Kidney capillary endothelial cell (primary cell): ENCODE results near the gene POC5.
"Not testable (repeated sequence)": the region's sequence is repeated elsewhere in the genome, so short reads cannot be mapped to it uniquely, and the experiment has no call there.

ENCODE experiments used
- DNase-seq: peaks from one replicate; pipeline ENCODE4 v3.0.0-alpha.2; 2018; ENCODE audit warnings: low spot score

The POC5 gene, protein sequence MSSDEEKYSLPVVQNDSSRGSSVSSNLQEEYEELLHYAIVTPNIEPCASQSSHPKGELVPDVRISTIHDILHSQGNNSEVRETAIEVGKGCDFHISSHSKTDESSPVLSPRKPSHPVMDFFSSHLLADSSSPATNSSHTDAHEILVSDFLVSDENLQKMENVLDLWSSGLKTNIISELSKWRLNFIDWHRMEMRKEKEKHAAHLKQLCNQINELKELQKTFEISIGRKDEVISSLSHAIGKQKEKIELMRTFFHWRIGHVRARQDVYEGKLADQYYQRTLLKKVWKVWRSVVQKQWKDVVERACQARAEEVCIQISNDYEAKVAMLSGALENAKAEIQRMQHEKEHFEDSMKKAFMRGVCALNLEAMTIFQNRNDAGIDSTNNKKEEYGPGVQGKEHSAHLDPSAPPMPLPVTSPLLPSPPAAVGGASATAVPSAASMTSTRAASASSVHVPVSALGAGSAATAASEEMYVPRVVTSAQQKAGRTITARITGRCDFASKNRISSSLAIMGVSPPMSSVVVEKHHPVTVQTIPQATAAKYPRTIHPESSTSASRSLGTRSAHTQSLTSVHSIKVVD

GRCh38 chr5:75717082-75717922 lies at the start of gene POC5:
Gene POC5, minus strand, starts transcription at chr5:75717437. Its CDS starts 4,500 bp downstream, at chr5:75712937.
- peak; percentile 92 for DNase-seq

GRCh38 chr5:75758116-75758515 lies 40.9 kb upstream of the POC5 start:
- DNase-seq = no peak

DNA sequence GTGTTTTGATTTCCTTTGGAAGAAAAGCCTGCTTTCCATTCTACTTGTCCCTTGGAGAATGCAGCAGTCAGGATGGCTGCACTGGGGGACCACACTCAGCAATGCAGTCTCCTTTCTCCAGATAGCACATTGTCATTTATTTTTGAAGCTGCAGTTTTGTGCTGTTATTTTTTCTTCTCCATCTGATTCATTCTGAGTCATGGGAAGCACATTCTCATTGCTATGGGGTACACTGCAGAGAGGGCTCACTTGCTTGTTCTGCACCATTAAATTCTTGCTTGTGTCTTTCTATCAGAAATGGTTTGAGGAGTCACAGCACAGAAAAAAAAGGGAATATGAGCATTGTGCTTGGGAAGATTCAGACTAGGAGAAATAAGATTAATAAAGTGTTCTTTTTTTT lies 39.7 kb upstream of the POC5 start:
- peak; percentile 53 for DNase-seq

DNA sequence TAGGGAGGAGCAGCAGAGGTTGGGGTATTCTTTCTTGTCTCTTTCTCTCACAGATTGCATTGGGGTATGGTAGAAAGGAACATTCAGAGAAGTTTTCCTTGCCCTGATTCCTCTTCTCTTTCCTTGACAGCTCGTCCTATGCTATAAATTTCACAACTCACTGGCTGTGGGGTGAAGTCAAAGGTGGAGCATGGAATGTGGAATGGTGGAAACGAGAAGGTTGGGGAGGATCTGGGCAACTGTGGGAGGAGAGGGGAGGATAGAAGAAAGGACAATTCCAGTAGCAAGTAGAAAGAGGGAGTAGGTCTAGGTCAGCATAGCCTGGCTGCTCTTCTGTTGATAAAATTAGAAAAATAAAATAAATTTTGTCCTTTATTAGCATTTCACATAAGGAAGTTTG lies 39.0 kb upstream of the POC5 start:
- no peak for DNase-seq

GRCh38 chr5:75753182-75753581 lies 35.9 kb upstream of the POC5 start:
- no peak for DNase-seq

- DNase-seq = no peak
These were observed 27.1 kb upstream of the POC5 start for GRCh38 chr5:75744355-75744754.

DNA sequence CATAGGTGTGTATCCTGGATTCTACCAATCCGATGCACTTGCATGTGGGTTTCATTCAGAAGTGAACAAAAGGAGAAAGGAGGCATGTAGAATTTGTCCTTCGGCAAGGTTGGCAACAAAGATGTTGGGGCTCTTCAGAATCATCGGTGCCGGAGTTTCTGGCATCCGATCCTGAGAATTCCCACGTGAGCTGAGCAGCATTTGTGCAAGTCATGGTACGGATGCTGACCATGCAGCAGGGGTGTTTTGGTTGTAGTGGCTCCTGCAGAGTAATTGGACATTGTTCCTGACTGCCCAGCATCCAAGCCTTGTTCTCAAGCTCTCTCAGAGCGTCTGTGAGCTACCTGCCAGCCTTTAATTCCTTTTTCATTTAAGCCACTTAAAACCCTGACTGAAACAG lies 19.0 kb upstream of the POC5 start:
- no peak for DNase-seq

DNA sequence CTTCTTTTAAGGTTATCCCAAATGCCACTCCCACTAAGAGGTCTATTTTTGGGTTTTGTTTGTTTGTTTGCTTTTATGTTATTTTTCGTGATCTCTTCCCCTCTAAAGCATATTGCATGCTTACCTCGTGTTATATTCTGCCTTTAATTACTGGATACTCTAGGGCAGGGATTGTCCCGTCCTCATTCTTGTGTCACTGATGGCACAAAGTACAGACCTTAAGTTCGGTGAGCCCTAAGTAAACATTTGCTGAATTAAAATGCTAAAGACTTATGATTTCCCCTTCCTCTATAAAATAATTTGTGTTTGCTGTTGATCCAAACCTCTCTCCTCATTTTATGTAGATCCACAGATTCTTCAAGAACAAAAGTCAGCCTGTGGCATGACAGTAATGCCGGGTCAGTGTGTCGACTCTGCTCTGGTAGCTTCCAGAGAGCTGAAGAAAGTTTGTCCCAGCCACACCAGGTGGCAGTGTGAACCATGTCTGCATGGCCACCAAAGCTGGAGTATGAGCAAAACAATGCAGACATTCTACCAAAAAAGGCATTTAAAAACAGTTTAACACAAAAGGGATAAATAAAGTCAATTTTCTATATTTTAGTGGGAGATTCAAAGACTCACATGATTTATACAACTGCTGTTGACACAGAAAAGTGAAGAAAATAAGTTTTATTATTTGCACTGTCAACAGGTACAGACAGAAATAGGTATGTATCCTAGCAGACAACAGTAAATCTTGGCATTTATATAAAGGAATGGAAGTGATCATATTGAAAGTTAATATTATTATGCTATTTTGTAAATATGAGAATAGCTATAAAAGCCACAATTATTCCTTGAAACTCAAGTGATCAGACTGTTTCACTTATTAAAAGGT lies 17.9 kb upstream of the POC5 start:
- DNase-seq = peak; percentile 35

- no peak for DNase-seq
These were observed 16.5 kb upstream of the POC5 start for GRCh38 chr5:75733767-75734166.

- not testable (repeated sequence) for DNase-seq
These were observed 14.3 kb upstream of the POC5 start for GRCh38 chr5:75731515-75731914.

DNA sequence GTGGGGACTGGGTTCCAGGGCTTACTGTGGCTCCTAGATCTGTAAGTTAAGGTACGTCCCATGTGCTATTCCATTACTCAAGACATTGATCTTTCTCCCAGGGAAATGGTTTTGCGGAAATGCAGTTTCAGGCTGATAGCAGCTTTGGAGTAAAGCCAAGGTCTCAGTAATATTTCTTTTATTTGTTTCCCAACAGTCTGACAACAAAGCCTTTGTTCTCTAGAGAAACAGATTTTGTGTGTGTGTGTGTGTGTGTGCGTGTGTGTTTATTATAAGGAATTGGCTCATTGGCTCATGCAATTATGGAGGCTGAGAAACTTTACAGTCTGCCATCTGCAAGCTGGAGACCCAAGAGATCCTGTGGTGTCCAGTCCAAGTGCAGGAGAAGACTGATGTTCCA lies 12.1 kb upstream of the POC5 start:
- DNase-seq = peak; percentile 45

DNA sequence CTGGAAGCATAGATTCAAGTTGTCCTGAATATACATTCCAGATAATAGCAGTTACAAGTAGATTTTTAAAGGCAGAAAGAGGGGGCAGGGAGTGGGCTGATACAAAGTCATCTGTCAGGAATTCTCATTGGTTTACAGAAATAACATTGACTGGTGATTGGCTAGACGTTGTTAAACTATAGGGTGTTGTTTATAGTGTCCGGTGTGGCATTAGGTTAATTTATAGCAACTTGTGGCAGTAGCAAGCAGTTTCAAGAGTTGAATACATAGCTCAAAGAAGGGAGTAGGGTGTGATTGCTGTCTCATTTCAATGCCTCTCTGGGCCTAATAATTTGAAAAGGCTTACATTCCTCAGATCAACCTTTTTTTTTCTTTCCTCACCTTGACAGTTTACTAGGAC lies 10.7 kb upstream of the POC5 start:
- no peak for DNase-seq

DNA sequence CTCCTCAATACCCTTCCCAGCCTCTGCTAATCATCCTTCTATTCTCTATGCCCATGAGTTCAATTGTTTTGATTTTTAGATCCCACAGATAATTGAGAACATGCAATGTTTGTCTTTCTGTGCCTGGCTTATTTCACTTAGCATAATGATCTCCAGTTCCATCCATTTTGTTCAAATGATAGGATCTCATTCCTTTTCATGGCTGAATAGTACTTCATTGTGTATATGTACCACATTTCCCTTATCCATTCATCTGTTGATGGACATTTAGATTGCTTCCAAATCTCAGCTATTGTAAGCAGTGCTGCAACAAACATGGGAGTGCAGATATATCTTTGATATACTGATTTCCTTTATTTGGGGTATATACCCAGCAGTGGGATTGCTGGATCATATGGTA lies 9.0 kb upstream of the POC5 start:
- DNase-seq = not testable (repeated sequence)

GRCh38 chr5:75723378-75723777 lies 6.1 kb upstream of the POC5 start:
- DNase-seq = no peak

DNA sequence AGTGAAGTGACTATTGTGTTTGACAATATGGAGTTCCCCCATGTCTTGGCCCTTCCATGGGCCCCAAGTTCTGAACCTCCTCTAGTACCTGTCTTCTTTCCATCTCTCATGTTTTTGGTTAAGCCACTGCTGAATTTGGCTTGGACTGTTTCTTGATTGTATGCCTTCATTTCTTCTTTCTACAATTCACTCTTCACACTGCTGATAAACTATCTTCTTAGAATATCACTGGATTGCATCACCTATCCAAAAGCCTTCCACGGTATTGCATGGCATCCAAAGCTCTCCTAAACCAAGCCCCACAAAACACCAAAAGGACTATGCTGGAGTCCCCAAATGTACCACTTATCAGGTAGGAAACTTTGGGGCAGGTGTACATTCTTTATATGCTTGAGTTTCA lies 4.3 kb upstream of the POC5 start:
- DNase-seq = no peak

GRCh38 chr5:75720882-75721281 lies 3.6 kb upstream of the POC5 start:
- DNase-seq = no peak

- no peak for DNase-seq
These were observed 539 bp downstream of the POC5 start for GRCh38 chr5:75716715-75717081.

GRCh38 chr5:75712091-75712490 lies 5.1 kb downstream of the POC5 start:
- no peak for DNase-seq

DNA sequence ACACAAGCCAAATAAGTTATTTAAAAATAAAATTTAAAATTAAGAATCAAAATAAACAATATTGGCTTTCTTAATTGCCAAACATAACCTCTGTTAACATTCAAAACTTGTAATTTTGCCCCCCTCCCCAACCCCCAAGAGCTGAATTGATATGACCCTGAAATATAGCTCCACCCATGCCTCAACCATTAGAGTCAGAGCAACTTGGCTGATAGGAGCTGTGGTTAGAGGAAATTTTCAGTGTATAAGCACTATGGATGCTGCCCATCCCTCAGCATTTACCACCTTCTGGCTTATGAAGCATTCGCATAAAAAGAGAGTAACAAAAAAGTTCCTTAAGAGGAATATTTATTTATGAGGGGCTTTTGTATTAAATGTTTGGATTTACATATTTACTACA lies 6.1 kb downstream of the POC5 start:
- DNase-seq = no peak

DNA sequence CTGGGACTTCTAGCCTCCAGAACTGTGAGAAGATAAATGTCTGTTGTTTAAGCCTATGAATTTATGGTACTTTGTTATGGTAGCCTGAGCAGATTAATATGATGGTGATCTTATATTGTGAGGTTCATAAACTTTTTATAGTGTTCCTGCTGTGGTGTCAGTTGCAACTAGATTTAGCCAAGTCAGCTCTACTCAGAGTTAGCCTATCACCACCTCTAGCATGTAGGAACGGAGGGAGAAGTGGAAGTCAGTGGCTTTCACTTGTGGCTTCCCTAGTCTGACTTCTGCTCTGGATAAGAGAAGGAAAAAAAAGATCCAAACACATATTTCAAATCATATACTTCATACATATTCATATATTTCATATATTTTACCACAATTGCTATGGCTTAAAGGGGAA lies 6.6 kb downstream of the POC5 start:
- DNase-seq = no peak

GRCh38 chr5:75707911-75708509 lies 9.2 kb downstream of the POC5 start:
- no peak for DNase-seq

GRCh38 chr5:75706775-75707174 lies 10.5 kb downstream of the POC5 start:
- no peak for DNase-seq
